SK-N-MC (cell line): ENCODE data around the gene CRAMP1.

Source experiments
- DNase-seq: peaks from one replicate; pipeline ENCODE4 v3.0.0-alpha.2; 2011; ENCODE audit warnings: low read depth, low spot score
- H3K27ac ChIP-seq: fragments of 200-600 bp; sonication (generic); 2 replicates; pipeline ENCODE4 v1.5.1; 2016; ENCODE audit warnings: mixed run types
- H3K36me3 ChIP-seq: fragments of 200-600 bp; sonication (generic); 2 replicates; pipeline ENCODE4 v1.6.1; 2017; ENCODE audit warnings: antibody characterized with exemption, low read length, mixed read lengths; ENCODE audit not compliant: insufficient read depth
- H3K4me3 ChIP-seq: fragments of 200-600 bp; sonication (generic); 2 replicates; pipeline ENCODE4 v1.5.1; 2016
- H3K9ac ChIP-seq: fragments of 200-600 bp; sonication (generic); 2 replicates; pipeline ENCODE4 v1.8.0; 2017; ENCODE audit warnings: mixed run types, mixed read lengths; ENCODE audit not compliant: insufficient read length
- H3K9me3 ChIP-seq: fragments of 200-600 bp; sonication (generic); 2 replicates; pipeline ENCODE4 v1.6.1; 2017; ENCODE audit warnings: low read depth, mild to moderate bottlenecking, antibody characterized with exemption, low read length, moderate library complexity, mixed read lengths
- EZH2 ChIP-seq: fragments of 200-600 bp; sonication (generic); IDR thresholded peaks from one replicate; pipeline ENCODE4 v1.6.1; 2017; ENCODE audit warnings: antibody characterized with exemption
- FOXP2 ChIP-seq: optimal IDR thresholded peaks from 2 replicates; pipeline ENCODE3; 2011; ENCODE audit warnings: mild to moderate bottlenecking, moderate library complexity; ENCODE audit not compliant: insufficient read depth; ENCODE audit errors: extremely low read length, control extremely low read depth
- POLR2AphosphoS5 ChIP-seq: IDR thresholded peaks from 2 replicates; pipeline ENCODE4 v1.6.1; 2012; ENCODE audit warnings: mild to moderate bottlenecking, low read depth, low read length, borderline replicate concordance

Gene CRAMP1

GRCh38 chr16:1607971-1608370 is 4.2 kb upstream of the CRAMP1 start:
- Histone ChIP-seq H3K4me3 (no peak overlapping the region), H3K9ac (no peak overlapping the region)
- DNase-seq, result no peak

GRCh38 chr16:1610071-1610898 is 1.9 kb upstream of the CRAMP1 start:
- TF ChIP-seq FOXP2 (no peak), POLR2AphosphoS5 (peak; percentile 61; the same call in 1 of the 2 replicates)
- H3K27ac ChIP-seq, result peak overlapping the region; percentile 86; the same call in 1 of the 2 replicates
- peak; percentile 22 for DNase-seq

More at GRCh38 chr16:1607971-1608370, 4.2 kb upstream of the CRAMP1 start:
- peaks cover 5% of the 10 kb centered on the region; the same call in 1 of the 2 replicates for H3K36me3 ChIP-seq
- no peaks in the 10 kb centered on the region for H3K9me3 ChIP-seq
- TF ChIP-seq EZH2, result no peak
- no peak for TF ChIP-seq POLR2AphosphoS5
- TF ChIP-seq FOXP2, result no peak
- no peak overlapping the region for H3K27ac ChIP-seq

GRCh38 chr16:1610899-1611632 is 1.1 kb upstream of the CRAMP1 start:
- peak overlapping the region; percentile 34 for H3K9ac ChIP-seq
- H3K36me3 ChIP-seq, result peaks cover 9% of the 10 kb centered on the region
- H3K27ac ChIP-seq, result peak overlapping the region; percentile 86
- peak overlapping the region; percentile 93 for H3K4me3 ChIP-seq
- DNase-seq, result no peak
- TF ChIP-seq EZH2 (no peak), POLR2AphosphoS5 (peak; percentile 19; the same call in 1 of the 2 replicates), FOXP2 (no peak)
- H3K9me3 ChIP-seq, result no peaks in the 10 kb centered on the region

More at GRCh38 chr16:1610071-1610898, 1.9 kb upstream of the CRAMP1 start:
- Histone ChIP-seq H3K9ac (peak overlapping the region; percentile 88), H3K4me3 (peak overlapping the region; percentile 93), H3K36me3 (peaks cover 5% of the 10 kb centered on the region; the same call in 1 of the 2 replicates), H3K9me3 (no peaks in the 10 kb centered on the region)

- no peak for TF ChIP-seq POLR2AphosphoS5
- TF ChIP-seq FOXP2, result no peak
- no peak for TF ChIP-seq EZH2
- Histone ChIP-seq H3K4me3 (peak overlapping the region; percentile 80), H3K27ac (no peak overlapping the region), H3K9ac (peak overlapping the region; percentile 87), H3K36me3 (peaks cover 17% of the 10 kb centered on the region), H3K9me3 (no peaks in the 10 kb centered on the region)
- DNase-seq, result no peak
These were observed 1.1 kb downstream of the CRAMP1 start for GRCh38 chr16:1613211-1613622.

GRCh38 chr16:1613728-1614455 is 1.7 kb downstream of the CRAMP1 start:
- no peak for DNase-seq
- Histone ChIP-seq H3K9ac (peak overlapping the region; percentile 87), H3K4me3 (peak overlapping the region; percentile 80), H3K27ac (no peak overlapping the region), H3K9me3 (no peaks in the 10 kb centered on the region), H3K36me3 (peaks cover 23% of the 10 kb centered on the region)
- no peak for TF ChIP-seq POLR2AphosphoS5
- no peak for TF ChIP-seq EZH2
- TF ChIP-seq FOXP2, result no peak

GRCh38 chr16:1614456-1615102 is 2.4 kb downstream of the CRAMP1 start:
- no peaks in the 10 kb centered on the region for H3K9me3 ChIP-seq
- DNase-seq, result no peak
- peaks cover 25% of the 10 kb centered on the region for H3K36me3 ChIP-seq
- TF ChIP-seq POLR2AphosphoS5 (no peak), EZH2 (no peak), FOXP2 (no peak)
- H3K9ac ChIP-seq, result peak overlapping the region; percentile 94
- peak overlapping the region; percentile 56 for H3K27ac ChIP-seq
- H3K4me3 ChIP-seq, result peak overlapping the region; percentile 89

GRCh38 chr16:1615761-1616160 is 3.6 kb downstream of the CRAMP1 start:
- Histone ChIP-seq H3K27ac (no peak overlapping the region), H3K36me3 (peaks cover 36% of the 10 kb centered on the region), H3K9me3 (no peaks in the 10 kb centered on the region), H3K4me3 (peak overlapping the region; percentile 89), H3K9ac (peak overlapping the region; percentile 94)
- DNase-seq, result no peak
- TF ChIP-seq POLR2AphosphoS5 (no peak), EZH2 (no peak), FOXP2 (no peak)
